H1 (cell line): ENCODE results near the gene SLC1A3.

ENCODE experiments used
- BRCA1 ChIP-seq: IDR thresholded peaks from 2 replicates; pipeline ENCODE4 v1.6.1; 2012; ENCODE audit warnings: low read depth, low read length, improper control_type of control experiment
- POLR2AphosphoS5 ChIP-seq: IDR thresholded peaks from 2 replicates; pipeline ENCODE4 v1.6.1; 2011; ENCODE audit warnings: low read depth, low read length
- RAD21 ChIP-seq, 2 experiments: IDR thresholded peaks in 1 of 2; conservative IDR thresholded peaks in 1 of 2; 2 replicates each; pipeline ENCODE4 v1.6.1; 2011; ENCODE audit warnings: low read depth in 2 of 2, low read length in 2 of 2, improper control_type of control experiment in 1 of 2, inconsistent platforms in 1 of 2, mild to moderate bottlenecking in 1 of 2, moderate library complexity in 1 of 2
- TBP ChIP-seq: IDR thresholded peaks from 2 replicates; pipeline ENCODE4 v1.6.1; 2011; ENCODE audit warnings: low read depth, low read length, improper control_type of control experiment
- TCF12 ChIP-seq: IDR thresholded peaks from 2 replicates; pipeline ENCODE4 v1.6.1; 2011; ENCODE audit warnings: low read depth, mild to moderate bottlenecking, low read length
- YY1 ChIP-seq: IDR thresholded peaks from 2 replicates; pipeline ENCODE4 v1.6.1; 2011; ENCODE audit warnings: low read depth, mild to moderate bottlenecking, low read length
- TF ChIP-seq, protein P1 (sequence below), 3 experiments: IDR thresholded peaks; 1 replicate in 2 of 3; 2 replicates in 1 of 3; pipeline versions ENCODE4 v1.5.1 to v1.6.1; 2011; ENCODE audit warnings: low read length in 3 of 3, mild to moderate bottlenecking in 3 of 3, inconsistent platforms in 2 of 3, low read depth in 1 of 3, moderate library complexity in 1 of 3; ENCODE audit not compliant: insufficient read depth in 1 of 3; ENCODE audit errors: control extremely low read depth in 1 of 3
- TF ChIP-seq, protein P2 (sequence below): IDR thresholded peaks from 2 replicates; pipeline ENCODE4 v1.6.1; 2012; ENCODE audit warnings: low read length, inconsistent platforms

DNA sequence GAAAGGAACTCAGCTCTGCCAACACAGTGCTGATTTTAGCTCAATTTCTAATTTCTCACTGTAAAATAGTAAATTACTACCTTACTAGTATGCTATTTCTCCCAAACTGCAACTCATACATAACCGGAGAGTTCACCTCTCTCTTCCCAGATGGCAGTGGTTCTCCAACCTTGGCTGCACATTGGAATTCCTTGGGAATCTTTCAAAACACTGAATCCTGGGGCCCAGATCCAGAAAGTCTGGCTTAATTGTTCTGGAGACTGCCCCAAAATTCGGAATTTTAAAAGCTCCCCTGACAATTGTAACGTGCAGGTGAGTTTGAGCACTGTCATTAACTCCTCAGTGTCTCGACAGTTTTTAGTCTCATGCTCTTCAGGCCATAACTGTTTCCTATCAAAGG lies 100.3 kb downstream of the SLC1A3 start:
- TF ChIP-seq, protein P1, sequence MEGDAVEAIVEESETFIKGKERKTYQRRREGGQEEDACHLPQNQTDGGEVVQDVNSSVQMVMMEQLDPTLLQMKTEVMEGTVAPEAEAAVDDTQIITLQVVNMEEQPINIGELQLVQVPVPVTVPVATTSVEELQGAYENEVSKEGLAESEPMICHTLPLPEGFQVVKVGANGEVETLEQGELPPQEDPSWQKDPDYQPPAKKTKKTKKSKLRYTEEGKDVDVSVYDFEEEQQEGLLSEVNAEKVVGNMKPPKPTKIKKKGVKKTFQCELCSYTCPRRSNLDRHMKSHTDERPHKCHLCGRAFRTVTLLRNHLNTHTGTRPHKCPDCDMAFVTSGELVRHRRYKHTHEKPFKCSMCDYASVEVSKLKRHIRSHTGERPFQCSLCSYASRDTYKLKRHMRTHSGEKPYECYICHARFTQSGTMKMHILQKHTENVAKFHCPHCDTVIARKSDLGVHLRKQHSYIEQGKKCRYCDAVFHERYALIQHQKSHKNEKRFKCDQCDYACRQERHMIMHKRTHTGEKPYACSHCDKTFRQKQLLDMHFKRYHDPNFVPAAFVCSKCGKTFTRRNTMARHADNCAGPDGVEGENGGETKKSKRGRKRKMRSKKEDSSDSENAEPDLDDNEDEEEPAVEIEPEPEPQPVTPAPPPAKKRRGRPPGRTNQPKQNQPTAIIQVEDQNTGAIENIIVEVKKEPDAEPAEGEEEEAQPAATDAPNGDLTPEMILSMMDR (IDR thresholded peaks at IDR 0.05; ENCODE audit: control extremely low read depth in 1 of 3, insufficient read depth in 1 of 3, low read depth in 1 of 3, low read length in 3 of 3) = no peak
- TF ChIP-seq POLR2AphosphoS5 = no peak
- TF ChIP-seq YY1 = no peak
- TF ChIP-seq, protein P2, sequence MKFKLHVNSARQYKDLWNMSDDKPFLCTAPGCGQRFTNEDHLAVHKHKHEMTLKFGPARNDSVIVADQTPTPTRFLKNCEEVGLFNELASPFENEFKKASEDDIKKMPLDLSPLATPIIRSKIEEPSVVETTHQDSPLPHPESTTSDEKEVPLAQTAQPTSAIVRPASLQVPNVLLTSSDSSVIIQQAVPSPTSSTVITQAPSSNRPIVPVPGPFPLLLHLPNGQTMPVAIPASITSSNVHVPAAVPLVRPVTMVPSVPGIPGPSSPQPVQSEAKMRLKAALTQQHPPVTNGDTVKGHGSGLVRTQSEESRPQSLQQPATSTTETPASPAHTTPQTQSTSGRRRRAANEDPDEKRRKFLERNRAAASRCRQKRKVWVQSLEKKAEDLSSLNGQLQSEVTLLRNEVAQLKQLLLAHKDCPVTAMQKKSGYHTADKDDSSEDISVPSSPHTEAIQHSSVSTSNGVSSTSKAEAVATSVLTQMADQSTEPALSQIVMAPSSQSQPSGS = no peak
- no peak for TF ChIP-seq TBP
- TF ChIP-seq BRCA1 = no peak
- TF ChIP-seq TCF12 = no peak
- no peak for TF ChIP-seq RAD21 (IDR thresholded peaks at IDR 0.05 in 1 of 2, conservative IDR thresholded peaks at IDR 0.05 in 1 of 2; ENCODE audit: low read depth in 2 of 2, low read length in 2 of 2)
